Activated B cell treated with CpG ODN at 0.5 μM for 24 hours (primary cell): ENCODE results near the gene SIPA1L3. TPM values are rescaled to one million over a fixed set of nuclear protein-coding genes. Genes with fewer than 3 reads are reported as not detected.

Source experiments
- ATAC-seq: fragments of 200-7000 bp; cut with Tn5 transposase; one replicate; pipeline ENCODE4 v1.10.0; 2021; ENCODE audit warnings: low read depth, mild to moderate bottlenecking, moderate library complexity
- CTCF ChIA-PET: fragments of 350-600 bp; sonication (Branson Sonifier 250); formaldehyde crosslinking; loops from one replicate; lab custom pipeline; 2021; ENCODE audit warnings: antibody characterized with exemption; lab: Charles Lee
- POLR2A ChIA-PET: fragments of 350-600 bp; sonication (Branson Sonifier 250); formaldehyde crosslinking; loops from one replicate; lab custom pipeline; 2021; ENCODE audit warnings: antibody characterized with exemption; lab: Charles Lee
- DNase-seq: peaks from one replicate; pipeline ENCODE4 v3.0.0; 2022
- H3K27ac Mint-ChIP-seq: one replicate; pipeline ENCODE4 v1.8.0; 2020; ENCODE audit warnings: mixed read lengths
- H3K27me3 Mint-ChIP-seq: one replicate; pipeline ENCODE4 v1.8.0; 2021; ENCODE audit warnings: mixed read lengths
- H3K36me3 Mint-ChIP-seq: one replicate; pipeline ENCODE4 v1.8.0; 2021; ENCODE audit warnings: low read depth, mixed read lengths
- H3K4me1 Mint-ChIP-seq: one replicate; pipeline ENCODE4 v1.8.0; 2021; ENCODE audit warnings: mixed read lengths
- H3K4me3 Mint-ChIP-seq: one replicate; pipeline ENCODE4 v1.8.0; 2020; ENCODE audit warnings: mild to moderate bottlenecking, mixed read lengths
- H3K9me3 Mint-ChIP-seq: one replicate; pipeline ENCODE4 v1.8.0; 2020; ENCODE audit warnings: mixed read lengths
- intact Hi-C: fragments of 100-400 bp; cut with micrococcal nuclease; formaldehyde crosslinking; loops from one replicate; pipeline ENCODE4 v1.15.1; 2024
- total RNA-seq: library from RNA; stranded (reverse); gene quantifications from 2 replicates; pipeline ENCODE4 v1.2.3, GENCODE V29; 2022
- TF ChIP-seq, protein P1 (sequence below): fragments of 200-600 bp; IDR thresholded peaks from one replicate; pipeline ENCODE4 v1.8.0; 2022; ENCODE audit warnings: antibody characterized with exemption, mild to moderate bottlenecking

SIPA1L3 gene
- total RNA-seq, 1 donor from 2014 or later = 145 TPM

DNA sequence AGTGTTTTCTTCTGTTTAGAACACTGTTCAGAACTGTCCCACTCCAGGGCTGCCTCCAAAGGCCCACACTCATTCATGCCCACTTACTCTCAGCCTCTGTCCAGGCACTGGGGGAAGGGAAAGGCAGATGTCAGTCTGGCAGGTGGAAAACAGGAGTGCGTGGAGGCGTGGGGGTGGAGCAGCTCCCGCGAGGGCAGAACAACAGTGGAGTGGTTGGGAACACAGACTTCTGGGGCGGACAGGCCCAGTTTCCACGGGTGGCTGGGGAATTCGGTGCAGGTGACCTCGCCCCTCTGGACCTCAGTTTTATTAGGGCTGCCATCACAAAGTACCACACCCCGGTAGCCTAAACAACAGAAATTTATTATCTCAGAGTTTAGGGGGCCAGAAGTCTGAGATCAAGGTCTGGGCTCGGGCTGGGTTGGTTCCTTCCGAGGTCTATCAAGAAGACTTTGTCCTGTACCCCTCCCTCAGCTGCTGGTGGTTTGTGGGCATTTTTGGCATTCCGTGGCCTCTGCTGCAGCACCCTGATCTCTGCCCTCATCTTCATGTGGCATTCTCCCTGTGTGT lies 59.7 kb downstream of the SIPA1L3 start:
- ChIA-PET POLR2A (interaction anchor here (0.6 kb wide), 2 partner anchors 15 to 17 kb away, joined by 3 to 8 read pairs; no protein-coding TSS in a partner anchor), CTCF (no interaction called here)
- peaks cover 4% of the 10 kb centered on the region for H3K9me3 Mint-ChIP-seq
- H3K27me3 Mint-ChIP-seq = no peaks in the 10 kb centered on the region
- H3K36me3 Mint-ChIP-seq = peaks cover 24% of the 10 kb centered on the region
- no peak for DNase-seq
- ATAC-seq = no peak
- H3K4me1 Mint-ChIP-seq = peaks cover 70% of the 10 kb centered on the region
- TF ChIP-seq, protein P1, sequence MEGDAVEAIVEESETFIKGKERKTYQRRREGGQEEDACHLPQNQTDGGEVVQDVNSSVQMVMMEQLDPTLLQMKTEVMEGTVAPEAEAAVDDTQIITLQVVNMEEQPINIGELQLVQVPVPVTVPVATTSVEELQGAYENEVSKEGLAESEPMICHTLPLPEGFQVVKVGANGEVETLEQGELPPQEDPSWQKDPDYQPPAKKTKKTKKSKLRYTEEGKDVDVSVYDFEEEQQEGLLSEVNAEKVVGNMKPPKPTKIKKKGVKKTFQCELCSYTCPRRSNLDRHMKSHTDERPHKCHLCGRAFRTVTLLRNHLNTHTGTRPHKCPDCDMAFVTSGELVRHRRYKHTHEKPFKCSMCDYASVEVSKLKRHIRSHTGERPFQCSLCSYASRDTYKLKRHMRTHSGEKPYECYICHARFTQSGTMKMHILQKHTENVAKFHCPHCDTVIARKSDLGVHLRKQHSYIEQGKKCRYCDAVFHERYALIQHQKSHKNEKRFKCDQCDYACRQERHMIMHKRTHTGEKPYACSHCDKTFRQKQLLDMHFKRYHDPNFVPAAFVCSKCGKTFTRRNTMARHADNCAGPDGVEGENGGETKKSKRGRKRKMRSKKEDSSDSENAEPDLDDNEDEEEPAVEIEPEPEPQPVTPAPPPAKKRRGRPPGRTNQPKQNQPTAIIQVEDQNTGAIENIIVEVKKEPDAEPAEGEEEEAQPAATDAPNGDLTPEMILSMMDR = no peak
- H3K27ac Mint-ChIP-seq = peak overlapping the region; percentile 71
- H3K4me3 Mint-ChIP-seq = no peak overlapping the region
- intact Hi-C loops = no loop called here

DNA sequence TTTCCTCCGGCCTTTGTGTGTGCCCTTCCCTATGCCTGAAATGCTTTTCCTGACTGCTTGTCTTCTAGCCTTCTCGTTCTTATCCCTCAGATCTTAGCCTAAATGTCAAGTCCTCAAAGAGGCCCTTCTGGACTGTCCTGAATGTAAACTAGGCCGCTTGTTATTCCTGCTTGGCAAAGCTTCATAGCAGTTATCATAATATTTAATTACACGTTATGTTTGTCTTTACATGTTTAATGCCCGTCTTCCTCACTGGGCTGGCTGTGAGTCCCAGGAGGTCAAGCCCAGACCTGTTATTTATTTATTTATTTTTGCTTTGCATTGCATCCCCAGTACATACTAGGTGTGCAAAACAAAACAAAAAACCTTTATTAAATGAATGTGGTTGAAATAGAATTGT lies 62.7 kb downstream of the SIPA1L3 start:
- ATAC-seq (no peak), DNase-seq (no peak)
- Mint-ChIP-seq H3K4me3 (no peak overlapping the region), H3K9me3 (peaks cover 4% of the 10 kb centered on the region), H3K27me3 (no peaks in the 10 kb centered on the region), H3K4me1 (peaks cover 68% of the 10 kb centered on the region), H3K36me3 (peaks cover 34% of the 10 kb centered on the region), H3K27ac (peak overlapping the region; percentile 54)
- intact Hi-C loops = no loop called here
- ChIA-PET POLR2A (interaction anchor here (0.7 kb wide), 1 partner anchor 53 kb away, joined by 3 read pairs; no protein-coding TSS in a partner anchor), CTCF (no interaction called here)
- TF ChIP-seq, protein P1 = no peak

DNA sequence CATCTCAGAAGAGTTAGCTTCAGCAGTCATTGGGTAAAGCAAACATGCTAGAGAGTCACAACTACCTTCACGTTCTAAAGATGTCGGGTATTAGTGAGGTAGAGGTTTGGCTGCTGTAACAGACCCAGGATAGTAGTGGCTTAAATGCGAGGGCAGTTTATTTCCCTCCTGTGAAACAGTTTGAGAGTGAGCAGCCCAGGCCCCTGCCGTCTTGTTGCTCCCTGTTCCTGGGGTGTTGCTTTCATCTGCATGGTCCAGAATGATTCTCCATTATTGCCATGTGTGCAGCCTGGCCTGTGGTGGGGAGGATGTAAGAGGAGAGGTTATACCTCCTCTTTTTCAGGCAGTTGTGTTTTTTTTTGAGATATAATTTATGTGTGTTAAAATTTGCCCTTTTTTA lies 63.7 kb downstream of the SIPA1L3 start:
- CTCF ChIA-PET = no interaction called here

DNA sequence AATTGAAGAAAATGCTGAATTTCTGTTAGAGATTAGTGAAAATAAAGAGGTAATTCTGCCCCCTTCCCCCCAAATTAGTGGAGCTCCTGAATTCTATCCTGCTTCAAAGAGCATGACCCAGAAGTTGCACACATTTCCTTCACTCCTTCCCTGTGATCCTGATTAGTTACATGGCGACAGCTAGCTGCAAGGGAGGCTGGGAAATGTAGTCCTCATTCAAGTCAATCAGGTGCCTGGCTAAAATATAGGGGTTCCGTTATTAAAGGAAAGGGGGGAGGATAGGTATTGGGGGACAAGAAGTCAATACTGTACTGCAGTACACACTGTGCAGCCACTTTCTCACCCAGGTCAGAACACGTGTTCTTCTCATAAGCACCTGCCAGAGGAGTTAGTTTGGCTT lies 65.8 kb downstream of the SIPA1L3 start:
- ChIA-PET CTCF (interaction anchor here (0.7 kb wide), 1 partner anchor 63 kb away, joined by 3 read pairs; no protein-coding TSS in a partner anchor), POLR2A (interaction anchor here (0.7 kb wide), 3 partner anchors 32 to 52 kb away, joined by 5 to 11 read pairs (median 8); no protein-coding TSS in a partner anchor)
- Mint-ChIP-seq H3K36me3 (peaks cover 35% of the 10 kb centered on the region), H3K27ac (peak overlapping the region; percentile 31), H3K4me3 (no peak overlapping the region), H3K4me1 (peaks cover 71% of the 10 kb centered on the region), H3K27me3 (no peaks in the 10 kb centered on the region), H3K9me3 (peaks cover 4% of the 10 kb centered on the region)
- intact Hi-C loops = no loop called here
- TF ChIP-seq, protein P1 = no peak
- ATAC-seq (no peak), DNase-seq (no peak)

More for the DNA sequence above, 63.7 kb downstream of the SIPA1L3 start:
- POLR2A ChIA-PET = no interaction called here
- no peaks in the 10 kb centered on the region for H3K27me3 Mint-ChIP-seq
- H3K27ac Mint-ChIP-seq = no peak overlapping the region
- no peak for ATAC-seq
- intact Hi-C loops = no loop called here
- TF ChIP-seq, protein P1 = no peak
- H3K4me3 Mint-ChIP-seq = no peak overlapping the region
- peaks cover 37% of the 10 kb centered on the region for H3K36me3 Mint-ChIP-seq
- H3K9me3 Mint-ChIP-seq = peaks cover 4% of the 10 kb centered on the region
- DNase-seq = no peak
- H3K4me1 Mint-ChIP-seq = peaks cover 71% of the 10 kb centered on the region

DNA sequence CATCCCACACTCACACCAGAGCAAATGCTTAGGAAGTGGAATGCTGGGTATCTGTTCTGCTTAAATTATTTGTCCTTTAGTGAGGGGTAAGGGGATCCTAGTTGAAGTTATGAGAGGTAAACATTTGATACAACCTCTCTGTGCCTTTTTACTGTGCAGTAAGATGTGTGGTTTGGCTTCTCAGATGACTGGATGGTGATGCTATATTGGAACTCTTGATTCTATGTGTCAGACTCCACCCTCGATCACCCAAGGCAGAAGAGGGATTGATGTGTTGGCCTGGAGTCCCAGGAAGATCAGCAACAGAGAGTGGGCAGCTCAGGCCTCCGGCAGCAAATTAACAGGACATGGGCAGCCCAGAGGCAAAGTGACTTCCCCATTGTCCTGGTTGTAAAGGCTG lies 66.7 kb downstream of the SIPA1L3 start:
- Mint-ChIP-seq H3K27ac (peak overlapping the region; percentile 94), H3K27me3 (no peaks in the 10 kb centered on the region), H3K4me1 (peaks cover 70% of the 10 kb centered on the region), H3K4me3 (no peak overlapping the region), H3K9me3 (peaks cover 4% of the 10 kb centered on the region), H3K36me3 (peaks cover 34% of the 10 kb centered on the region)
- CTCF ChIA-PET = interaction anchor here (0.7 kb wide), 1 partner anchor 64 kb away, joined by 3 read pairs; no protein-coding TSS in a partner anchor
- POLR2A ChIA-PET = interaction anchor here (0.7 to 2.6 kb wide), 5 partner anchors 45 to 75 kb away, joined by 3 to 8 read pairs (median 5); no protein-coding TSS in a partner anchor
- ATAC-seq (no peak), DNase-seq (no peak)
- TF ChIP-seq, protein P1 = no peak
- intact Hi-C loops = no loop called here
